Fibroblast of lung (primary cell): ENCODE results near the gene UBN2. TPM values are rescaled to one million over a fixed set of nuclear protein-coding genes. Genes with fewer than 3 reads are reported as not detected.

Experiments used
- DNase-seq, 2 donors: peaks; one replicate each; pipeline versions ENCODE4 v3.0.0 to v3.0.0-alpha.2; 2010; ENCODE audit warnings: low read depth in 2 of 2
- H2AFZ ChIP-seq: 2 replicates; pipeline ENCODE4 v1.5.1; 2012; ENCODE audit warnings: low read length, control low read depth, inconsistent platforms
- H3K27ac ChIP-seq: 2 replicates; pipeline ENCODE4 v1.5.1; 2011; ENCODE audit warnings: low read length, control low read depth; ENCODE audit not compliant: insufficient read depth
- H3K27me3 ChIP-seq: 2 replicates; pipeline ENCODE4 v1.5.1; 2011; ENCODE audit warnings: mild to moderate bottlenecking, low read length; ENCODE audit not compliant: control insufficient read depth, insufficient read depth
- H3K36me3 ChIP-seq: 2 replicates; pipeline ENCODE4 v1.5.1; 2011; ENCODE audit warnings: low read length; ENCODE audit not compliant: control insufficient read depth, insufficient read depth
- H3K4me1 ChIP-seq: 2 replicates; pipeline ENCODE4 v1.5.1; 2011; ENCODE audit warnings: low read length; ENCODE audit not compliant: control insufficient read depth, insufficient read depth; ENCODE audit errors: extremely low read depth
- H3K4me2 ChIP-seq: 2 replicates; pipeline ENCODE4 v1.5.1; 2011; ENCODE audit warnings: low read length, control low read depth; ENCODE audit not compliant: insufficient read depth; ENCODE audit errors: extremely low read depth
- H3K4me3 ChIP-seq, 4 experiments: fragments of 200-600 bp in 1 of 4; sonication (generic) in 1 of 4; replicated peaks in 1 of 4; 2 replicates each; pipeline ENCODE4 v1.5.1; 2011 to 2016; ENCODE audit warnings: low read length in 4 of 4, low read depth in 3 of 4, mild to moderate bottlenecking in 3 of 4, control low read depth in 2 of 4, inconsistent platforms in 1 of 4, mixed read lengths in 1 of 4; ENCODE audit not compliant: insufficient read depth in 1 of 4; ENCODE audit errors: control extremely low read depth in 1 of 4
- H3K79me2 ChIP-seq: 2 replicates; pipeline ENCODE4 v1.5.1; 2012; ENCODE audit warnings: mild to moderate bottlenecking, low read length, inconsistent platforms; ENCODE audit not compliant: control insufficient read depth, insufficient read depth
- H3K9ac ChIP-seq: 2 replicates; pipeline ENCODE4 v1.5.1; 2011; ENCODE audit warnings: mild to moderate bottlenecking, low read length, control low read depth; ENCODE audit not compliant: insufficient read depth
- H3K9me3 ChIP-seq: 2 replicates; pipeline ENCODE4 v1.5.1; 2012; ENCODE audit warnings: low read depth, low read length; ENCODE audit not compliant: control insufficient read depth, insufficient read depth
- H4K20me1 ChIP-seq: 2 replicates; pipeline ENCODE4 v1.5.1; 2011; ENCODE audit warnings: low read length; ENCODE audit not compliant: control insufficient read depth, insufficient read depth; ENCODE audit errors: extremely low read depth
- CTCF ChIP-seq, 2 donors: IDR thresholded peaks in 1 of 2; conservative IDR thresholded peaks in 1 of 2; 1 replicate in 1 of 2; 2 replicates in 1 of 2; pipeline ENCODE4 v1.5.1; 2011 to 2012; ENCODE audit warnings: low read length in 2 of 2, control low read depth in 1 of 2, inconsistent platforms in 1 of 2, low read depth in 1 of 2, mild to moderate bottlenecking in 1 of 2
- EZH2 ChIP-seq: IDR thresholded peaks from 2 replicates; pipeline ENCODE4 v1.5.1; 2012; ENCODE audit warnings: low read length, control low read depth, mild to moderate bottlenecking; ENCODE audit errors: missing control alignments
- polyA plus RNA-seq, 2 donors: library from polyadenylated mRNA; depleted of rRNA in 1 of 2; stranded (reverse) in 1 of 2; unstranded in 1 of 2; fragments of >200 nt; gene quantifications; 2 replicates each; pipeline ENCODE4 v1.2.1, GENCODE V29; 2011 to 2012; ENCODE audit warnings: missing spikeins in 1 of 2
- total RNA-seq: library from RNA; depleted of rRNA; stranded (reverse); fragments of >200 nt; gene quantifications from 2 replicates; pipeline ENCODE4 v1.2.1, GENCODE V29; 2014

UBN2 gene
- total and polyA plus RNA-seq, 2 donors (not counting 1 experiment from before 2014, with no cell fraction given), result 2.2 to 5.9 TPM

GRCh38 chr7:139183251-139183650 is 47.8 kb upstream of the UBN2 start:
- Histone ChIP-seq H3K4me2 (no peak overlapping the region), H2AFZ (no peak overlapping the region), H3K4me3 (no peak overlapping the region), H3K36me3 (no peaks in the 10 kb centered on the region), H3K27ac (no peak overlapping the region), H3K9ac (no peak overlapping the region), H3K9me3 (no peaks in the 10 kb centered on the region), H3K4me1 (no peaks in the 10 kb centered on the region), H3K27me3 (no peaks in the 10 kb centered on the region), H4K20me1 (no peaks in the 10 kb centered on the region), H3K79me2 (no peaks in the 10 kb centered on the region)
- TF ChIP-seq CTCF (conservative IDR thresholded peaks at IDR 0.05 in 1 of 2, IDR thresholded peaks at IDR 0.05 in 1 of 2; ENCODE audit: low read depth in 1 of 2, low read length in 2 of 2), result no peak
- no peak for TF ChIP-seq EZH2
- DNase-seq, result no peak

DNA sequence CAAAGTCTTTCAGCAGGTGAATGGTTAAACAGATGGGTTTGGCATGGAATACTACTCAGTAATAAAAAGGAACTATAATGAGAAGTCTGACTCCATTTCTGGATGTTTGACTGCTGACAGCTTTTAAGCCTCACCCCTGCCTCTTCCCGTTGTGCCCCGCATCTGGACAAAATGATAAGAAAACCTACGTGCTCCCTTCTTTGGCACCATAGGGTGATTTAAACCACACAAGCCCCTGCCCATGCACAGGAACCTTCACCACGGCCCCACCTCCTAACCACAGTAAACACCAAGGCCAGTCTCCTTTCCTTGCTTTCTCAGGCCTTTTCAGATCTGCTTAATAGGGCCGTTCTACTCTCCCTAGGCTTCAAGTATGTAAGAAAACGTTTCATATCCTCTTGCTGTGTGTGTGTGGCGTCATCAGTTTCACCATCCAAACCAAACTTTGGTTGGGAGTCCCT is 47.1 kb upstream of the UBN2 start:
- no peak for DNase-seq
- TF ChIP-seq EZH2, result no peak
- no peak for TF ChIP-seq CTCF (conservative IDR thresholded peaks at IDR 0.05 in 1 of 2, IDR thresholded peaks at IDR 0.05 in 1 of 2; ENCODE audit: low read depth in 1 of 2, low read length in 2 of 2)
- Histone ChIP-seq H3K4me1 (no peaks in the 10 kb centered on the region), H3K36me3 (no peaks in the 10 kb centered on the region), H3K4me3 (no peak overlapping the region), H3K9ac (no peak overlapping the region), H2AFZ (no peak overlapping the region), H3K27me3 (no peaks in the 10 kb centered on the region), H4K20me1 (no peaks in the 10 kb centered on the region), H3K79me2 (no peaks in the 10 kb centered on the region), H3K9me3 (no peaks in the 10 kb centered on the region), H3K4me2 (no peak overlapping the region), H3K27ac (no peak overlapping the region)

DNA sequence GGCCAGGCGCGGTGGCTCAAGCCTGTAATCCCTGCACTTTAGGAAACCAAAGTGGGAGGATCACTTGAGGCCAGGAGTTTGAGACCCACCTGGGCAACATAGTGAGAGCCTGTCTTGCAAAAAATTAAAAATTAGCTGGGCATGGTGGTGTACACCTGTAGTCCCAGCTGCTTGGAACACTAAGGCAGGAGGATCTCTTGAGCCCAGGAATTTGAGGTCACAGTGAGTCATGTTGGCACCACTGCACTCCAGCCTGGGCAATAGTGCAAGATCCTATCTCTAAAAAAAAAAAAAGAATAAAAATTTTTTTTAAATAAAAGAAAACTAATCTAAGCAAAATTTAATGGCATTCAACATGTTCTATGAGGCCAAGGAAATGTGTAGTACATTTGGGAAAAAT is 44.9 kb upstream of the UBN2 start:
- Histone ChIP-seq H3K4me3 (no peak overlapping the region), H3K4me1 (no peaks in the 10 kb centered on the region), H3K4me2 (no peak overlapping the region), H3K27ac (no peak overlapping the region), H3K9ac (no peak overlapping the region), H2AFZ (no peak overlapping the region), H3K27me3 (no peaks in the 10 kb centered on the region), H3K79me2 (no peaks in the 10 kb centered on the region), H3K9me3 (no peaks in the 10 kb centered on the region), H3K36me3 (no peaks in the 10 kb centered on the region), H4K20me1 (no peaks in the 10 kb centered on the region)
- DNase-seq, result no peak
- no peak for TF ChIP-seq CTCF (conservative IDR thresholded peaks at IDR 0.05 in 1 of 2, IDR thresholded peaks at IDR 0.05 in 1 of 2; ENCODE audit: low read depth in 1 of 2, low read length in 2 of 2)
